ENCODE results near the gene GNA12.

DNA sequence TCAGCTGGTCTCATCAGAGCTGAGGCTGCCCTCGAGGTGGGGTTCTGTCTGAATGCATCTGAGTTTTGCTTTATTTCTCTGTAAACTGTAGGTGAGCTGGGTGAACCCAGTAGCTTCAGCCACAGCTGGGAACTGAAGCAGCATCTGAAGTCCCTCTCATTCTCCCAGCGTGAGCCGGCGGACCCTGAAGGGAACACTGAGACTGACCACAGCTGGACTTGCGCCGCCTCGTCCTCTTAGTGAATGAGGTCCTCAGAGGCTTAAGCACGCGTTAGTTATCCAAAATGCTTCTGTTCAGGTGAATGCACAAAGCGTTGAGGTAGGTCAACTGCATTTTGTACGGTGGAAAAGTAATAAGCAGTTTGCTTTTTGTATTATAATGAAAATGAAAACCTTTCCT lies 79.5 kb downstream of the GNA12 start:
- TF ChIP-seq POLR2A (IDR thresholded peaks at IDR 0.05; ENCODE audit: low read depth, low read length) (no peak), POLR2AphosphoS5 (IDR thresholded peaks at IDR 0.05; ENCODE audit: low read depth, low read length) (no peak), TAF1 (IDR thresholded peaks at IDR 0.05; ENCODE audit: low read depth, low read length) (no peak)

All from GM12891 (cell line).